HG02938 (cell line): ENCODE measurements around the gene IFFO2.

Experiments
- ATAC-seq: cut with Tn5 transposase; IDR thresholded peaks from one replicate; pipeline ENCODE4 v1.9.1; 2021; ENCODE audit warnings: mild to moderate bottlenecking, moderate library complexity; ENCODE audit not compliant: unreplicated experiment

The IFFO2 gene

GRCh38 chr1:18951818-18952391 is 4.6 kb downstream of the IFFO2 start:
- ATAC-seq: peak; percentile 47

- no peak for ATAC-seq
These were observed 5.1 kb downstream of the IFFO2 start for GRCh38 chr1:18951416-18951815.

GRCh38 chr1:18950401-18951026 is 6.0 kb downstream of the IFFO2 start:
- no peak for ATAC-seq

GRCh38 chr1:18949686-18950400 is 6.6 kb downstream of the IFFO2 start:
- no peak for ATAC-seq

- no peak for ATAC-seq
These were observed 7.4 kb downstream of the IFFO2 start for GRCh38 chr1:18948913-18949685.

- no peak for ATAC-seq
These were observed 8.2 kb downstream of the IFFO2 start for GRCh38 chr1:18948048-18948912.

GRCh38 chr1:18947570-18947969 is 8.9 kb downstream of the IFFO2 start:
- no peak for ATAC-seq

GRCh38 chr1:18946550-18947381 is 9.7 kb downstream of the IFFO2 start:
- no peak for ATAC-seq

GRCh38 chr1:18945401-18945849 is 11.1 kb downstream of the IFFO2 start:
- ATAC-seq: no peak

- ATAC-seq: no peak
These were observed 11.7 kb downstream of the IFFO2 start for GRCh38 chr1:18944810-18945209.

GRCh38 chr1:18943914-18944572 is 12.4 kb downstream of the IFFO2 start:
- ATAC-seq: no peak

- ATAC-seq: no peak
These were observed 13.3 kb downstream of the IFFO2 start for GRCh38 chr1:18943162-18943561.

- no peak for ATAC-seq
These were observed 14.1 kb downstream of the IFFO2 start for GRCh38 chr1:18942340-18942739.

GRCh38 chr1:18941221-18942141 is 15.0 kb downstream of the IFFO2 start:
- ATAC-seq: no peak

- no peak for ATAC-seq
These were observed 16.0 kb downstream of the IFFO2 start for GRCh38 chr1:18940303-18941020.

GRCh38 chr1:18939398-18940302 is 16.8 kb downstream of the IFFO2 start:
- ATAC-seq: no peak
